Superior temporal gyrus (tissue), 1 donor: ENCODE data around the gene WNT5A.
"Not testable (repeated sequence)": the region's sequence is repeated elsewhere in the genome, so short reads cannot be mapped to it uniquely, and the experiment has no call there.

ENCODE experiments used
- DNase-seq: peaks from one replicate; pipeline ENCODE4 v3.0.0-alpha.2; 2016; ENCODE audit errors: extremely low spot score

WNT5A gene

GRCh38 chr3:55505776-55506175 lies 18.7 kb upstream of the WNT5A start:
- DNase-seq: no peak

- not testable (repeated sequence) for DNase-seq
Observed at GRCh38 chr3:55505102-55505501, 18.0 kb upstream of the WNT5A start.

- DNase-seq: no peak
Observed at GRCh38 chr3:55501905-55502304, 14.8 kb upstream of the WNT5A start.

GRCh38 chr3:55500555-55501330 lies 13.6 kb upstream of the WNT5A start:
- no peak for DNase-seq

GRCh38 chr3:55498520-55498919 lies 11.4 kb upstream of the WNT5A start:
- no peak for DNase-seq

GRCh38 chr3:55497250-55497649 lies 10.1 kb upstream of the WNT5A start:
- no peak for DNase-seq

GRCh38 chr3:55494976-55495375 lies 7.9 kb upstream of the WNT5A start:
- no peak for DNase-seq

GRCh38 chr3:55492976-55493375 lies 5.9 kb upstream of the WNT5A start:
- no peak for DNase-seq

- DNase-seq: no peak
Observed at GRCh38 chr3:55491296-55491816, 4.2 kb upstream of the WNT5A start.

GRCh38 chr3:55490276-55490913 lies 3.3 kb upstream of the WNT5A start:
- no peak for DNase-seq

GRCh38 chr3:55489798-55490132 lies 2.7 kb upstream of the WNT5A start:
- no peak for DNase-seq

GRCh38 chr3:55488398-55489055 lies 1.4 kb upstream of the WNT5A start:
- DNase-seq: peak; percentile 75

GRCh38 chr3:55487381-55488241 lies 505 bp upstream of the WNT5A start:
- DNase-seq: peak; percentile 24

GRCh38 chr3:55486101-55486856 lies 827 bp downstream of the WNT5A start:
- no peak for DNase-seq

- peak; percentile 81 for DNase-seq
Observed at GRCh38 chr3:55484801-55485791, 2.0 kb downstream of the WNT5A start.

- no peak for DNase-seq
Observed at GRCh38 chr3:55484191-55484689, 2.9 kb downstream of the WNT5A start.

- DNase-seq: no peak
Observed at GRCh38 chr3:55483196-55484095, 3.7 kb downstream of the WNT5A start.

- DNase-seq: no peak
Observed at GRCh38 chr3:55482496-55483195, 4.5 kb downstream of the WNT5A start.
